HepG2 (cell line): ENCODE data around the gene CDH23. TPM values are rescaled to one million over a fixed set of nuclear protein-coding genes. Genes with fewer than 3 reads are reported as not detected.
A peak's percentile ranks its signal among the peaks of the same experiment; 100 is the strongest.

ENCODE experiments used
- BHLHE40 ChIP-seq: IDR thresholded peaks from 2 replicates; pipeline ENCODE4 v1.6.1; 2011; ENCODE audit warnings: low read length, improper control_type of control experiment
- EZH2 ChIP-seq: conservative IDR thresholded peaks from 2 replicates; pipeline ENCODE4 v1.6.1; 2012; ENCODE audit warnings: mild to moderate bottlenecking, low read depth, low read length, moderate library complexity
- FOXA1 ChIP-seq, 2 experiments: fragments of 450-650 bp in 1 of 2; sonication (generic) in 1 of 2; formaldehyde crosslinking in 1 of 2; IDR thresholded peaks; 2 replicates each; pipeline versions ENCODE4 v1.4.0 to v1.6.1; 2016 to 2020; ENCODE audit warnings: missing genetic modification reagents in 1 of 2
- FOXJ3 ChIP-seq: sonication (generic); formaldehyde crosslinking; IDR thresholded peaks from 2 replicates; pipeline ENCODE4 v1.4.0; 2020; ENCODE audit warnings: missing genetic modification reagents, mild to moderate bottlenecking, borderline replicate concordance
- FOXP1 ChIP-seq, 2 experiments: fragments of 450-650 bp in 1 of 2; IDR thresholded peaks; 2 replicates each; pipeline ENCODE4 v1.6.1; 2017 to 2018; ENCODE audit warnings: antibody characterized with exemption in 1 of 2
- GFI1 ChIP-seq: sonication (generic); formaldehyde crosslinking; IDR thresholded peaks from 2 replicates; pipeline ENCODE4 v1.5.0; 2020; ENCODE audit warnings: missing genetic modification reagents, mild to moderate bottlenecking, borderline replicate concordance
- HNRNPK ChIP-seq: fragments of 200-400 bp; formaldehyde crosslinking; IDR thresholded peaks from 2 replicates; pipeline ENCODE4 v1.6.1; 2018; ENCODE audit warnings: low read length, low read depth, moderate library complexity, mild to moderate bottlenecking; ENCODE audit not compliant: poor library complexity, severe bottlenecking
- KAT7 ChIP-seq: IDR thresholded peaks from 2 replicates; pipeline ENCODE4 v1.6.1; 2018; ENCODE audit warnings: borderline replicate concordance, missing compliant biosample characterization
- KLF11 ChIP-seq: IDR thresholded peaks from 2 replicates; pipeline ENCODE4 v1.6.1; 2016; ENCODE audit warnings: missing compliant biosample characterization
- MEF2D ChIP-seq: sonication (generic); formaldehyde crosslinking; IDR thresholded peaks from 2 replicates; pipeline ENCODE4 v1.5.1; 2020; ENCODE audit warnings: mild to moderate bottlenecking, missing genetic modification reagents
- NCOA2 ChIP-seq: sonication (generic); formaldehyde crosslinking; IDR thresholded peaks from 2 replicates; pipeline ENCODE4 v1.8.0; 2022; ENCODE audit warnings: inconsistent platforms
- NFYB ChIP-seq: sonication (generic); formaldehyde crosslinking; IDR thresholded peaks from 2 replicates; pipeline ENCODE4 v1.4.0; 2020; ENCODE audit warnings: missing genetic modification reagents
- PHB2 ChIP-seq: fragments of 450-650 bp; IDR thresholded peaks from 2 replicates; pipeline ENCODE4 v1.6.1; 2018; ENCODE audit not compliant: partially characterized antibody
- RAD21 ChIP-seq: fragments of 450-650 bp; formaldehyde crosslinking; IDR thresholded peaks from 2 replicates; pipeline ENCODE4 v1.5.0; 2020; ENCODE audit warnings: mild to moderate bottlenecking
- RARA ChIP-seq: IDR thresholded peaks from 2 replicates; pipeline ENCODE4 v1.6.1; 2016; ENCODE audit warnings: missing genetic modification reagents, missing compliant biosample characterization
- SP4 ChIP-seq: sonication (generic); formaldehyde crosslinking; IDR thresholded peaks from 2 replicates; pipeline ENCODE4 v1.8.1; 2023; ENCODE audit warnings: mild to moderate bottlenecking, missing genetic modification reagents
- SRY ChIP-seq: sonication (generic); formaldehyde crosslinking; IDR thresholded peaks from 2 replicates; pipeline ENCODE4 v1.8.0; 2022; ENCODE audit warnings: mild to moderate bottlenecking, missing genetic modification reagents
- XBP1 ChIP-seq: sonication (generic); formaldehyde crosslinking; IDR thresholded peaks from 2 replicates; pipeline ENCODE4 v1.5.0; 2020; ENCODE audit warnings: missing genetic modification reagents
- ZNF431 ChIP-seq: sonication (generic); formaldehyde crosslinking; IDR thresholded peaks from 2 replicates; pipeline ENCODE4 v1.9.0; 2022; ENCODE audit warnings: missing genetic modification reagents, low read depth, mild to moderate bottlenecking, borderline replicate concordance
- ZNF629 ChIP-seq: sonication (generic); formaldehyde crosslinking; conservative IDR thresholded peaks from 2 replicates; pipeline ENCODE4 v1.5.0; 2020; ENCODE audit warnings: missing genetic modification reagents
- ZNF792 ChIP-seq: IDR thresholded peaks from 2 replicates; pipeline ENCODE4 v1.6.1; 2016
- polyA plus RNA-seq, 8 experiments: library from polyadenylated mRNA; depleted of rRNA in 3 of 8; stranded (reverse) in 7 of 8; unstranded in 1 of 8; fragments of >200 nt; fragmentation: Illumina TruSeq in 4 of 8; extraction: Trizol in 4 of 8; gene quantifications; 2 replicates each; pipeline versions ENCODE4 v1.2.1 to v1.2.3, GENCODE V29; 2011 to 2016; ENCODE audit warnings: low read depth in 4 of 8, missing spikeins in 1 of 8, mixed read lengths in 1 of 8; ENCODE audit not compliant: insufficient read depth in 1 of 8
- total RNA-seq, 5 experiments: library from RNA; depleted of rRNA; stranded (reverse); fragments of >200 nt; fragmentation: Illumina TruSeq; extraction: Trizol; gene quantifications; 2 replicates each; pipeline ENCODE4 v1.2.3, GENCODE V29; 2016; ENCODE audit warnings: low read depth in 1 of 5
- TF ChIP-seq, protein P1 (sequence below): sonication (generic); formaldehyde crosslinking; conservative IDR thresholded peaks from 2 replicates; pipeline ENCODE4 v1.8.0; 2022; ENCODE audit warnings: low read depth, missing genetic modification reagents
- TF ChIP-seq, protein P2 (sequence below): sonication (generic); formaldehyde crosslinking; IDR thresholded peaks from 2 replicates; pipeline ENCODE4 v1.4.0; 2020; ENCODE audit warnings: mild to moderate bottlenecking, missing genetic modification reagents
- TF ChIP-seq, protein P3 (sequence below): sonication (generic); formaldehyde crosslinking; conservative IDR thresholded peaks from 2 replicates; pipeline ENCODE4 v1.8.0; 2022; ENCODE audit warnings: missing genetic modification reagents
- TF ChIP-seq, protein P4 (sequence below): sonication (generic); formaldehyde crosslinking; IDR thresholded peaks from 2 replicates; pipeline ENCODE4 v1.5.0; 2020; ENCODE audit warnings: mild to moderate bottlenecking, missing genetic modification reagents
- TF ChIP-seq, protein P5 (sequence below): IDR thresholded peaks from 2 replicates; pipeline ENCODE4 v1.6.1; 2016; ENCODE audit warnings: missing genetic modification reagents, missing compliant biosample characterization

The CDH23 gene
- total and polyA plus RNA-seq, 2 of the 13 experiments (the other 11 are each of a cell fraction or from before 2014, with no cell fraction given), result 0.13 TPM; not detected in 1

DNA sequence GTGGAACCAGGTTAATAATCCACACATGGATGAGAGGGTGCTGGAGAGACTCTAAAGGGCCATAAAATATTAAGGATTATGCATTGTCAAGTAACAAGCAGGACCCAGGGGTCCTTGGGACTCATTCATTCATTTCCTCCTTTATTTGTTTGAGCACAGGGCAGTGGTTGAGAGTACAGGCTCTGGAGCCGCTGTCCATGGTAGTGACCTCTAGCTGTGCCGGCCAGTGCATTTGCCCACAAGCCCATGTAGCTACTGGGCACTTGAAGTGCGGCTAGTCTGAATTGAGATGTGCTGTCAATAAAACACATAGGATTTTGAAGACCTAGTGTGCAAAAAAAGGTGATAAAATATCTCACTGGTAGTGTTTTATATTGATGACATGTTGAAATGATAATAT lies 185.3 kb downstream of the CDH23 start (continued):
- TF ChIP-seq FOXA1 (IDR thresholded peaks at IDR 0.05) (no peak), FOXA1 (CRISPR knock-in tag; IDR thresholded peaks at IDR 0.05) (no peak), HNRNPK (no peak), ZNF431 (no peak), EZH2 (no peak), FOXP1 (IDR thresholded peaks at IDR 0.05) (no peak), FOXP1 (CRISPR knock-in tag; IDR thresholded peaks at IDR 0.05) (no peak), ZNF792 (peak; percentile 66; the same call in 1 of the 2 replicates), FOXJ3 (CRISPR knock-in tag) (no peak), NFYB (no peak), RARA (CRISPR knock-in tag) (0 out of 2 replicates have a peak, but pooled peaks have one; percentile 27), PHB2 (no peak), KAT7 (no peak), SP4 (CRISPR knock-in tag) (no peak), NCOA2 (0 out of 2 replicates have a peak, but pooled peaks have one; percentile 14), BHLHE40 (no peak), XBP1 (CRISPR knock-in tag) (no peak), GFI1 (CRISPR knock-in tag) (no peak), RAD21 (CRISPR knock-in tag) (no peak), ZNF629 (no peak), KLF11 (CRISPR knock-in tag) (peak; percentile 51; the same call in 1 of the 2 replicates), MEF2D (CRISPR knock-in tag) (no peak), SRY (CRISPR knock-in tag) (no peak)
- TF ChIP-seq, protein P1, sequence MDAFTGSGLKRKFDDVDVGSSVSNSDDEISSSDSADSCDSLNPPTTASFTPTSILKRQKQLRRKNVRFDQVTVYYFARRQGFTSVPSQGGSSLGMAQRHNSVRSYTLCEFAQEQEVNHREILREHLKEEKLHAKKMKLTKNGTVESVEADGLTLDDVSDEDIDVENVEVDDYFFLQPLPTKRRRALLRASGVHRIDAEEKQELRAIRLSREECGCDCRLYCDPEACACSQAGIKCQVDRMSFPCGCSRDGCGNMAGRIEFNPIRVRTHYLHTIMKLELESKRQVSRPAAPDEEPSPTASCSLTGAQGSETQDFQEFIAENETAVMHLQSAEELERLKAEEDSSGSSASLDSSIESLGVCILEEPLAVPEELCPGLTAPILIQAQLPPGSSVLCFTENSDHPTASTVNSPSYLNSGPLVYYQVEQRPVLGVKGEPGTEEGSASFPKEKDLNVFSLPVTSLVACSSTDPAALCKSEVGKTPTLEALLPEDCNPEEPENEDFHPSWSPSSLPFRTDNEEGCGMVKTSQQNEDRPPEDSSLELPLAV (CRISPR knock-in tag), result no peak
- TF ChIP-seq, protein P2, sequence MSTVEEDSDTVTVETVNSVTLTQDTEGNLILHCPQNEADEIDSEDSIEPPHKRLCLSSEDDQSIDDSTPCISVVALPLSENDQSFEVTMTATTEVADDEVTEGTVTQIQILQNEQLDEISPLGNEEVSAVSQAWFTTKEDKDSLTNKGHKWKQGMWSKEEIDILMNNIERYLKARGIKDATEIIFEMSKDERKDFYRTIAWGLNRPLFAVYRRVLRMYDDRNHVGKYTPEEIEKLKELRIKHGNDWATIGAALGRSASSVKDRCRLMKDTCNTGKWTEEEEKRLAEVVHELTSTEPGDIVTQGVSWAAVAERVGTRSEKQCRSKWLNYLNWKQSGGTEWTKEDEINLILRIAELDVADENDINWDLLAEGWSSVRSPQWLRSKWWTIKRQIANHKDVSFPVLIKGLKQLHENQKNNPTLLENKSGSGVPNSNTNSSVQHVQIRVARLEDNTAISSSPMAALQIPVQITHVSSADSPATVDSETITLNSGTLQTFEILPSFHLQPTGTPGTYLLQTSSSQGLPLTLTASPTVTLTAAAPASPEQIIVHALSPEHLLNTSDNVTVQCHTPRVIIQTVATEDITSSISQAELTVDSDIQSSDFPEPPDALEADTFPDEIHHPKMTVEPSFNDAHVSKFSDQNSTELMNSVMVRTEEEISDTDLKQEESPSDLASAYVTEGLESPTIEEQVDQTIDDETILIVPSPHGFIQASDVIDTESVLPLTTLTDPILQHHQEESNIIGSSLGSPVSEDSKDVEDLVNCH, result no peak
- TF ChIP-seq, protein P3, sequence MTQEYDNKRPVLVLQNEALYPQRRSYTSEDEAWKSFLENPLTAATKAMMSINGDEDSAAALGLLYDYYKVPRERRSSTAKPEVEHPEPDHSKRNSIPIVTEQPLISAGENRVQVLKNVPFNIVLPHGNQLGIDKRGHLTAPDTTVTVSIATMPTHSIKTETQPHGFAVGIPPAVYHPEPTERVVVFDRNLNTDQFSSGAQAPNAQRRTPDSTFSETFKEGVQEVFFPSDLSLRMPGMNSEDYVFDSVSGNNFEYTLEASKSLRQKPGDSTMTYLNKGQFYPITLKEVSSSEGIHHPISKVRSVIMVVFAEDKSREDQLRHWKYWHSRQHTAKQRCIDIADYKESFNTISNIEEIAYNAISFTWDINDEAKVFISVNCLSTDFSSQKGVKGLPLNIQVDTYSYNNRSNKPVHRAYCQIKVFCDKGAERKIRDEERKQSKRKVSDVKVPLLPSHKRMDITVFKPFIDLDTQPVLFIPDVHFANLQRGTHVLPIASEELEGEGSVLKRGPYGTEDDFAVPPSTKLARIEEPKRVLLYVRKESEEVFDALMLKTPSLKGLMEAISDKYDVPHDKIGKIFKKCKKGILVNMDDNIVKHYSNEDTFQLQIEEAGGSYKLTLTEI, result no peak
- TF ChIP-seq, protein P4, sequence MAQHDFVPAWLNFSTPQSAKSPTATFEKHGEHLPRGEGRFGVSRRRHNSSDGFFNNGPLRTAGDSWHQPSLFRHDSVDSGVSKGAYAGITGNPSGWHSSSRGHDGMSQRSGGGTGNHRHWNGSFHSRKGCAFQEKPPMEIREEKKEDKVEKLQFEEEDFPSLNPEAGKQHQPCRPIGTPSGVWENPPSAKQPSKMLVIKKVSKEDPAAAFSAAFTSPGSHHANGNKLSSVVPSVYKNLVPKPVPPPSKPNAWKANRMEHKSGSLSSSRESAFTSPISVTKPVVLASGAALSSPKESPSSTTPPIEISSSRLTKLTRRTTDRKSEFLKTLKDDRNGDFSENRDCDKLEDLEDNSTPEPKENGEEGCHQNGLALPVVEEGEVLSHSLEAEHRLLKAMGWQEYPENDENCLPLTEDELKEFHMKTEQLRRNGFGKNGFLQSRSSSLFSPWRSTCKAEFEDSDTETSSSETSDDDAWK (CRISPR knock-in tag), result no peak
- TF ChIP-seq, protein P5, sequence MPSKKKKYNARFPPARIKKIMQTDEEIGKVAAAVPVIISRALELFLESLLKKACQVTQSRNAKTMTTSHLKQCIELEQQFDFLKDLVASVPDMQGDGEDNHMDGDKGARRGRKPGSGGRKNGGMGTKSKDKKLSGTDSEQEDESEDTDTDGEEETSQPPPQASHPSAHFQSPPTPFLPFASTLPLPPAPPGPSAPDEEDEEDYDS (CRISPR knock-in tag), result 0 out of 2 replicates have a peak, but pooled peaks have one; percentile 20
